ENCODE results near the gene SGSM2. TPM values are rescaled to one million over a fixed set of nuclear protein-coding genes. Genes with fewer than 3 reads are reported as not detected.

Gene SGSM2
- total RNA-seq, 4 donors from 2014 or later = 14.8 to 65.6 (median 30.5) TPM

- TF ChIP-seq CTCF (IDR thresholded peaks at IDR 0.05; ENCODE audit: low read depth) = no peak
Measured at GRCh38 chr17:2415081-2415480, 77.8 kb downstream of the SGSM2 start.

- TF ChIP-seq CTCF (IDR thresholded peaks at IDR 0.05; ENCODE audit: low read depth) = no peak
Measured at GRCh38 chr17:2416010-2416734, 78.9 kb downstream of the SGSM2 start.

- no peak for TF ChIP-seq CTCF (IDR thresholded peaks at IDR 0.05; ENCODE audit: low read depth)
Measured at GRCh38 chr17:2418572-2418971, 81.3 kb downstream of the SGSM2 start.

GRCh38 chr17:2419486-2419885, 82.2 kb downstream of the SGSM2 start:
- TF ChIP-seq CTCF (IDR thresholded peaks at IDR 0.05; ENCODE audit: low read depth) = no peak

- no peak for TF ChIP-seq CTCF (IDR thresholded peaks at IDR 0.05; ENCODE audit: low read depth)
Measured at GRCh38 chr17:2420176-2420575, 82.9 kb downstream of the SGSM2 start.

- no peak for TF ChIP-seq CTCF (IDR thresholded peaks at IDR 0.05; ENCODE audit: low read depth)
Measured at GRCh38 chr17:2421315-2422147, 84.2 kb downstream of the SGSM2 start.

GRCh38 chr17:2423271-2423670, 86.0 kb downstream of the SGSM2 start:
- TF ChIP-seq CTCF (IDR thresholded peaks at IDR 0.05; ENCODE audit: low read depth) = no peak

All from subcutaneous adipose tissue (tissue), 4 donors.